Temporal lobe (tissue), 1 donor: ENCODE results near the gene GPATCH2L. TPM values are rescaled to one million over a fixed set of nuclear protein-coding genes. Genes with fewer than 3 reads are reported as not detected.

Source experiments
- total RNA-seq: library from RNA; depleted of rRNA; stranded (reverse); fragments of >200 nt; gene quantifications from one replicate; pipeline ENCODE4 v1.2.3, GENCODE V29; 2014

The GPATCH2L gene
- total RNA-seq, 1 donor from 2014 or later: 63.7 TPM

Other genes starting within 250 kb of the GPATCH2L start
- gene TGFB3, start 169.9 kb upstream of the GPATCH2L start, total RNA-seq: 21.4 TPM
- gene IFT43, start 166.2 kb upstream of the GPATCH2L start, total RNA-seq: 18.4 TPM
- gene ESRRB, start 224.2 kb downstream of the GPATCH2L start, total RNA-seq: not detected